ENCODE measurements around the gene TRMT5.

Gene TRMT5

DNA sequence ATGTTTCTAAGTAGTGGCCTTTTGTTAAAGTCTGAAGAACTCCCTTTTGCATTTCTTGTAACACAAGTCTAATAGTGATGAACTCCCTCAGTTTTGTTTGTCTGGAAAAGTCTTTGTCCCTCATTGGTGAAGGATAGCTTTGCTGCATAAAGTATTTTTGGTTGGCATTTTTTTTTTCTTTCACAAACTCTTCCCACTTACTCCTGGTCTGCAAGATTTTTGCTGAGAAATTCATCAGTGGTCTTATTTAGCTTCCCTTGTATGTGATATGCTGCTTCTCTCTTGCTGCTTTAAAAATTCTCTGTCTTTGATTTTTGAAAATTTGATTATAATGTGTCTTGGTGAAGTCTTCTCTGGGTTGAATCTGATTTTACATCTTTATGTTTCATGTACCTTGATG is 22.7 kb downstream of the TRMT5 start:
- no peak for DNase-seq
- H3K27ac ChIP-seq, result no peak overlapping the region
- TF ChIP-seq, protein P1, sequence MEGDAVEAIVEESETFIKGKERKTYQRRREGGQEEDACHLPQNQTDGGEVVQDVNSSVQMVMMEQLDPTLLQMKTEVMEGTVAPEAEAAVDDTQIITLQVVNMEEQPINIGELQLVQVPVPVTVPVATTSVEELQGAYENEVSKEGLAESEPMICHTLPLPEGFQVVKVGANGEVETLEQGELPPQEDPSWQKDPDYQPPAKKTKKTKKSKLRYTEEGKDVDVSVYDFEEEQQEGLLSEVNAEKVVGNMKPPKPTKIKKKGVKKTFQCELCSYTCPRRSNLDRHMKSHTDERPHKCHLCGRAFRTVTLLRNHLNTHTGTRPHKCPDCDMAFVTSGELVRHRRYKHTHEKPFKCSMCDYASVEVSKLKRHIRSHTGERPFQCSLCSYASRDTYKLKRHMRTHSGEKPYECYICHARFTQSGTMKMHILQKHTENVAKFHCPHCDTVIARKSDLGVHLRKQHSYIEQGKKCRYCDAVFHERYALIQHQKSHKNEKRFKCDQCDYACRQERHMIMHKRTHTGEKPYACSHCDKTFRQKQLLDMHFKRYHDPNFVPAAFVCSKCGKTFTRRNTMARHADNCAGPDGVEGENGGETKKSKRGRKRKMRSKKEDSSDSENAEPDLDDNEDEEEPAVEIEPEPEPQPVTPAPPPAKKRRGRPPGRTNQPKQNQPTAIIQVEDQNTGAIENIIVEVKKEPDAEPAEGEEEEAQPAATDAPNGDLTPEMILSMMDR (IDR thresholded peaks at IDR 0.05; ENCODE audit: low read depth, low read length), result no peak
- no peaks in the 10 kb centered on the region for H3K27me3 ChIP-seq (ENCODE audit: insufficient read depth, low read depth, severe bottlenecking)
- no peak overlapping the region for H3K4me3 ChIP-seq (ENCODE audit: low read depth, low read length)
- no peaks in the 10 kb centered on the region for H3K36me3 ChIP-seq
- peaks cover 3% of the 10 kb centered on the region for H3K9me3 ChIP-seq (ENCODE audit: severe bottlenecking)

DNA sequence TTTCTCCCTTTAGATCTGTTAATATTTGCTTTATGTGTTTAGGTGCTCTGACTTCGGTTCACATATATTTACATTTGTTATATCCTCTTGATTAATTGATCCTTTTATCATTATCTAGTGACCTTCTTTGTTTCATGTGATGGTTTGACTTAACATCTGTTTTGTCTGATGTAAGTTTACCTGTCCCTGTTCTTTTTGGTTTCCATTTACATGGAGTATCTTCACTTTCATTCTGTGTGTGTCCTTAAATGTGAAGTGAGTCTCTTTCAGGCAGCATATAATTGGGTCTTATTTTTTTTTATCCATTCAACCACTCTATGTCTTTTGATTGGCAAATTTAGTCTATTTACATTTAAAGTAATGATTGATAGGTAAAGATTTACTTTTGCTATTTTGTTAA is 24.2 kb downstream of the TRMT5 start:
- no peak overlapping the region for H3K27ac ChIP-seq
- no peak for DNase-seq
- no peak overlapping the region for H3K4me3 ChIP-seq (ENCODE audit: low read depth, low read length)
- no peaks in the 10 kb centered on the region for H3K27me3 ChIP-seq (ENCODE audit: insufficient read depth, low read depth, severe bottlenecking)
- no peaks in the 10 kb centered on the region for H3K36me3 ChIP-seq
- TF ChIP-seq, protein P1 (IDR thresholded peaks at IDR 0.05; ENCODE audit: low read depth, low read length), result no peak
- H3K9me3 ChIP-seq (ENCODE audit: severe bottlenecking), result peaks cover 3% of the 10 kb centered on the region

DNA sequence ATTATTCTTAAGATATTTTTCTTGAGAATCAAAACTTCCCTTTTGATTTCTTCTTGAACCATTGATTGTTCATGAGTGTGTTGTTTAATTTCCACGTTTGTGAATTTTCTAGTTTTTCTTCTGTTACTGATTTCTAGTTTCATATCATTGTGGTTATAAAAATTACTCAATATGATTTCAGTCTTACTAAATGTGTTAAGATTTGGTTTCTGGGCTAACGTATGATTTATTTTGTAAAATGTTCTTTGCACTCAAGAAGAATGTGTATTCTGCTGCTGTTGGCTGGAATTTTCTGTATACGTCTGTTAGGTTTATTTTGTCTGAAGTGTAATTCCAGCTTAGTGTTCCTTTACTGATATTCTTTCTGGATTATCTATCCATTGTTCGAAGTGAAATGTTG is 24.7 kb downstream of the TRMT5 start:
- TF ChIP-seq, protein P1 (IDR thresholded peaks at IDR 0.05; ENCODE audit: low read depth, low read length), result no peak
- DNase-seq, result no peak
- H3K36me3 ChIP-seq, result no peaks in the 10 kb centered on the region

DNA sequence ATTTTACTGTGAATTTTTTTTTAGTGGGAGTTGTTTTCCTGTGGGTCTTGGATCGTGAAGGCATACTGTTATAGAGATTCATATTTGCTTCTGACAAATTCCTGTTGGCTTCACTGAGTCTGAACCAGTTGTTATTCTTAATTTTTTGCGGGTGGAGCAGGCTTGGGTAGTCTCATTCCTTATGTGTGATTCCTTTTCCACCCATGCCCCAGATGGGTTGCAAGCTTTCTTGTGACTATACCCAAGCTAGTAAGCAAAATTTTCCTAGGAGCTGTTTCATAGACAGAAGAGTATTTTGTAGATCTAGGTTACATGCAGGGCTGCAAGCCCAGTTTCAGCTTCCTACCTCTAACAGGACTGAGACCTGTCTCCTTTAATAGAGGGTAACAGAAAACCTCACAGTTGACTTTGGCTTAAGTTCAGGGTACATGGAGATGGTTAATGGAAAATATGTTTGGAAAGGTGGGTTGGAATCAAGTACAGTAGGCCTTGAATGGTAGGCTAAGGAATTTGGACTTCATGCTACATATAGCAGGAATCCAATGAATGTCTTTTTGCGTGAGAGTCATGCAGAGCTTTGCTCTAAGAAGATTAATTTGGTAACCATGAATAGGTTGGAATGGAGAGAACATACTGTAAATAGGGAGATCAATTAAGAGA is 29.0 kb downstream of the TRMT5 start:
- Histone ChIP-seq H3K27ac (no peak overlapping the region), H3K27me3 (ENCODE audit: insufficient read depth, low read depth, severe bottlenecking) (no peaks in the 10 kb centered on the region), H3K36me3 (no peaks in the 10 kb centered on the region), H3K9me3 (ENCODE audit: severe bottlenecking) (no peaks in the 10 kb centered on the region), H3K4me3 (ENCODE audit: low read depth, low read length) (no peak overlapping the region)
- TF ChIP-seq, protein P1 (IDR thresholded peaks at IDR 0.05; ENCODE audit: low read depth, low read length), result no peak
- DNase-seq, result no peak

More for the DNA sequence above, 24.7 kb downstream of the TRMT5 start:
- peaks cover 3% of the 10 kb centered on the region for H3K9me3 ChIP-seq (ENCODE audit: severe bottlenecking)
- no peak overlapping the region for H3K4me3 ChIP-seq (ENCODE audit: low read depth, low read length)
- no peak overlapping the region for H3K27ac ChIP-seq
- H3K27me3 ChIP-seq (ENCODE audit: insufficient read depth, low read depth, severe bottlenecking), result no peaks in the 10 kb centered on the region

DNA sequence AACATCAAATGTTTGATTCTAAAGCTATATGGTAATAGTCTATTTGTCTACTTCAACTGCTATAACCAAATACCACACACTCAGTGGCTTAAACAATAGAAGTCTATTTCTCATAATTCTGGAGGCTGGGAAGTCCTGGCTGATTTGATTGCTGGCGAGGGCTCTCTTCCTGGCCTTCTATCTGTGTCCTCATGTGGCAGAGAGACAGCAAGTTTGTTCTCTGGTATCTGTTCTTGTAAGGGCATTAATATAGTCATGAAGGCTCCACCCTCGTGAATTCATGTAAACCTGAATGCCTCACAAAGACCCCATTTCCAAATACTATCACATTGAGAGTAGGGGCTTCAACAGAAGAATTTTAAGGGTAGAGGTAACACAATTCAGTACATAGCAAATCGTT is 34.1 kb downstream of the TRMT5 start:
- TF ChIP-seq, protein P1 (IDR thresholded peaks at IDR 0.05; ENCODE audit: low read depth, low read length), result no peak
- H3K9me3 ChIP-seq (ENCODE audit: severe bottlenecking), result no peaks in the 10 kb centered on the region
- H3K27me3 ChIP-seq (ENCODE audit: insufficient read depth, low read depth, severe bottlenecking), result no peaks in the 10 kb centered on the region
- H3K36me3 ChIP-seq, result no peaks in the 10 kb centered on the region
- DNase-seq, result no peak
- no peak overlapping the region for H3K4me3 ChIP-seq (ENCODE audit: low read depth, low read length)
- H3K27ac ChIP-seq, result no peak overlapping the region

DNA sequence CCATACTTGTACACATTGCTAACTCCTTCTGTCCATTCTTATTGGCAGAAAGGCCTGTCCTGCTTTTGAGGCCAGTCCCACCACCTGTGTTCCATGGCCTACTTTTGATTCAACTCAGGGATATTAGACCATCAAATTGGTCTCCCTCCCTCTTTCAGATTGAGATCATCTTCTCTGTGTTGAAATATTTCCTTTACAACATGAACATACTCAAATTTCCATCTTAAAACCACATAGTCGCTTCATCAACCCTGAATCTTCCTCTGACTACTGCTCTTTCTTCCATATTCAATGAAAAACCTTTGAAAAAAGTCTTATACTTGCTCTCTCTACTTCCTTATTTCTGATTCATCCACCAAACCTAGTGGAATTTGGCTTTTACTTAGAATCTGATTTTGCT is 34.9 kb downstream of the TRMT5 start:
- H3K27me3 ChIP-seq (ENCODE audit: insufficient read depth, low read depth, severe bottlenecking), result no peaks in the 10 kb centered on the region
- no peaks in the 10 kb centered on the region for H3K9me3 ChIP-seq (ENCODE audit: severe bottlenecking)
- no peak overlapping the region for H3K27ac ChIP-seq
- TF ChIP-seq, protein P1 (IDR thresholded peaks at IDR 0.05; ENCODE audit: low read depth, low read length), result no peak
- H3K36me3 ChIP-seq, result no peaks in the 10 kb centered on the region
- no peak for DNase-seq
- no peak overlapping the region for H3K4me3 ChIP-seq (ENCODE audit: low read depth, low read length)
